Spleen (tissue), 11 donors: Measurements from ENCODE around the gene FAM83E. TPM values are rescaled to one million over a fixed set of nuclear protein-coding genes. Genes with fewer than 3 reads are reported as not detected.
A peak's percentile ranks its signal among the peaks of the same experiment; 100 is the strongest.

Experiments used
- DNase-seq: peaks from one replicate; pipeline ENCODE4 v3.0.0-alpha.2; 2020
- H3K27ac ChIP-seq, 8 donors: fragments of 200-600 bp; sonication (generic) in 7 of 8; 1 replicate in 4 of 8; 2 replicates in 4 of 8; pipeline versions ENCODE4 v1.5.0 to v1.8.0; 2016 to 2021; ENCODE audit warnings: inconsistent platforms in 4 of 8, mild to moderate bottlenecking in 4 of 8, moderate library complexity in 1 of 8
- H3K27me3 ChIP-seq, 7 donors: fragments of 200-600 bp; sonication (generic) in 6 of 7; replicated peaks in 1 of 7; 1 replicate in 4 of 7; 2 replicates in 3 of 7; pipeline versions ENCODE4 v1.5.0 to v1.8.0; 2016 to 2021; ENCODE audit warnings: inconsistent platforms in 3 of 7, mild to moderate bottlenecking in 1 of 7
- H3K36me3 ChIP-seq, 6 donors: fragments of 200-600 bp; sonication (generic) in 5 of 6; 1 replicate in 4 of 6; 2 replicates in 2 of 6; pipeline versions ENCODE4 v1.5.0 to v1.8.0; 2016 to 2021; ENCODE audit warnings: inconsistent platforms in 2 of 6
- H3K4me1 ChIP-seq, 6 donors: fragments of 200-600 bp; sonication (generic) in 5 of 6; 1 replicate in 3 of 6; 2 replicates in 3 of 6; pipeline versions ENCODE4 v1.5.0 to v1.8.0; 2016 to 2021; ENCODE audit warnings: inconsistent platforms in 3 of 6
- H3K4me3 ChIP-seq, 8 donors: fragments of 200-600 bp; sonication (generic) in 7 of 8; 1 replicate in 4 of 8; 2 replicates in 4 of 8; pipeline versions ENCODE4 v1.5.0 to v1.8.0; 2016 to 2021; ENCODE audit warnings: inconsistent platforms in 4 of 8, mild to moderate bottlenecking in 4 of 8, moderate library complexity in 2 of 8
- H3K9me3 ChIP-seq, 8 donors: fragments of 200-600 bp; sonication (generic) in 7 of 8; 1 replicate in 4 of 8; 2 replicates in 4 of 8; pipeline versions ENCODE4 v1.5.0 to v1.8.0; 2016 to 2021; ENCODE audit warnings: inconsistent platforms in 4 of 8
- CTCF ChIP-seq, 11 experiments: fragments of 200-600 bp in 7 of 11; fragments of 450-650 bp in 4 of 11; sonication (generic) in 4 of 11; IDR thresholded peaks in 8 of 11; conservative IDR thresholded peaks in 3 of 11; 1 replicate in 7 of 11; 2 replicates in 4 of 11; pipeline versions ENCODE4 v1.4.0 to v1.8.0; 2016 to 2021; ENCODE audit warnings: antibody characterized with exemption in 11 of 11, inconsistent platforms in 4 of 11, mild to moderate bottlenecking in 1 of 11
- POLR2A ChIP-seq, 3 donors: fragments of 450-650 bp; IDR thresholded peaks; one replicate each; pipeline ENCODE4 v1.5.1; 2017; ENCODE audit warnings: antibody characterized with exemption in 3 of 3, mild to moderate bottlenecking in 1 of 3
- POLR2AphosphoS5 ChIP-seq, 3 donors: sonication (generic); formaldehyde crosslinking; IDR thresholded peaks; one replicate each; pipeline ENCODE4 v1.5.1; 2017; ENCODE audit warnings: antibody characterized with exemption in 3 of 3
- WGBS, 5 donors: extraction: QIAGEN DNeasy Blood & Tissue Kit in 3 of 5; methylation state at CpG; one replicate each; pipeline versions ENCODE4 v1.1.5 to v1.1.7; 2013 to 2018; 5-methylcytosine and 5-hydroxymethylcytosine counted together
- intact Hi-C: fragments of 100-400 bp; cut with DNase I; formaldehyde crosslinking; loops from one replicate; pipeline ENCODE4 v1.15.0; 2023; ENCODE audit warnings: low total_unique reads
- polyA plus RNA-seq, 3 donors: library from polyadenylated mRNA; stranded (reverse); fragments of 200-250 nt; gene quantifications; one replicate each; pipeline ENCODE4 v1.2.1, GENCODE V29; 2013
- total RNA-seq, 7 donors: library from RNA; depleted of rRNA in 3 of 7; stranded (reverse); fragments of >200 nt in 3 of 7; fragmentation: NEBNext Ultra II Directional in 4 of 7; extraction: Animal tissue kit (Norgen Biotek cat#: 25700) in 4 of 7; gene quantifications; one replicate each; pipeline versions ENCODE4 v1.1.0 to v1.2.1, GENCODE V29; 2016 to 2021
- donor health status: healthy with polysubstance abuse.
- donor health status: DM: no; HTN: no; CAD: no; lungs with moderate emphysema.
- donor health status: DM: no; HTN: no; CAD: no.
- donor health status: Bipolar disorder and iron deficiency.
- donor health status: healthy.
- donor health status: DM: no; HTN: no; CAD: no.
- donor health status: DM: yes; HTN: yes; CAD: no.

Gene FAM83E
- total and polyA plus RNA-seq, 10 donors: 0.04 to 2.0 (median 0.46) TPM; not detected in 5

- peak overlapping the region in 4 of 8 donors; percentile 92 to 96 (median 95) for H3K27ac ChIP-seq
- DNase-seq: peak; percentile 76
- intact Hi-C loops: no loop called here
- H3K9me3 ChIP-seq: no peaks in the 10 kb centered on the region
- TF ChIP-seq CTCF (IDR thresholded peaks at IDR 0.05 in 8 of 11, conservative IDR thresholded peaks at IDR 0.05 in 3 of 11) (peak in 1 of 11 experiments; percentile 9), POLR2A (IDR thresholded peaks at IDR 0.05) (no peak)
- WGBS, 5 donors: 71 to 75% (median 73%) methylated on average over 16 to 18 of the region's 18 CpGs
- H3K36me3 ChIP-seq: peaks cover 8 to 59% (median 34%) of the 10 kb centered on the region in 6 donors
- H3K4me1 ChIP-seq: peaks cover 28 to 71% (median 53%) of the 10 kb centered on the region in 6 donors
- H3K27me3 ChIP-seq: no peaks in the 10 kb centered on the region
- H3K4me3 ChIP-seq: peak overlapping the region in 6 of 8 donors; percentile 60 to 88 (median 78)
Measured at GRCh38 chr19:48617146-48617937, 2.5 kb upstream of the FAM83E start.

- H3K36me3 ChIP-seq: peaks cover 8 to 52% (median 34%) of the 10 kb centered on the region in 6 donors
- H3K27ac ChIP-seq: peak overlapping the region in 3 of 8 donors; percentile 92 to 96 (median 95)
- 32 to 80% (median 55%) methylated on average over 5 to 12 of the region's 12 CpGs for WGBS, 5 donors
- peaks cover 28 to 63% (median 49%) of the 10 kb centered on the region in 6 donors for H3K4me1 ChIP-seq
- H3K9me3 ChIP-seq: no peaks in the 10 kb centered on the region
- no peak for TF ChIP-seq POLR2A (IDR thresholded peaks at IDR 0.05)
- no peak for TF ChIP-seq POLR2AphosphoS5 (IDR thresholded peaks at IDR 0.05)
- no peak for TF ChIP-seq CTCF (IDR thresholded peaks at IDR 0.05 in 8 of 11, conservative IDR thresholded peaks at IDR 0.05 in 3 of 11)
- peak overlapping the region in 1 of 8 donors; percentile 83 for H3K4me3 ChIP-seq
- DNase-seq: peak; percentile 70
- H3K27me3 ChIP-seq: no peaks in the 10 kb centered on the region
- intact Hi-C loops: no loop called here
Measured at GRCh38 chr19:48616491-48617056, 1.7 kb upstream of the FAM83E start.

- H3K4me1 ChIP-seq: peaks cover 28 to 58% (median 44%) of the 10 kb centered on the region in 6 donors
Measured at GRCh38 chr19:48616041-48616436, 1.2 kb upstream of the FAM83E start.

More at GRCh38 chr19:48616041-48616436, 1.2 kb upstream of the FAM83E start:
- peak overlapping the region in 3 of 8 donors; percentile 92 to 96 (median 95) for H3K27ac ChIP-seq
- no peak for TF ChIP-seq CTCF (IDR thresholded peaks at IDR 0.05 in 8 of 11, conservative IDR thresholded peaks at IDR 0.05 in 3 of 11)
- TF ChIP-seq POLR2AphosphoS5 (IDR thresholded peaks at IDR 0.05): peak in 1 of 3 donors; percentile 61
- no peaks in the 10 kb centered on the region for H3K9me3 ChIP-seq
- intact Hi-C loops: no loop called here
- H3K27me3 ChIP-seq: no peaks in the 10 kb centered on the region
- 85 to 92% (median 89%) methylated on average over 9 to 16 of the region's 16 CpGs for WGBS, 5 donors
- peaks cover 8 to 47% (median 34%) of the 10 kb centered on the region in 6 donors for H3K36me3 ChIP-seq
- peak overlapping the region in 1 of 8 donors; percentile 83 for H3K4me3 ChIP-seq
- DNase-seq: peak; percentile 80
